A549 (cell line): ENCODE measurements around the gene KCNMA1.

Source experiments
- BHLHE40 ChIP-seq: IDR thresholded peaks from 2 replicates; pipeline ENCODE4 v1.6.1; 2012; ENCODE audit warnings: low read depth, low read length, inconsistent platforms
- CTCF ChIP-seq: fragments of >200 bp; sonication (Bioruptor Twin); formaldehyde crosslinking; IDR thresholded peaks from 3 replicates; pipeline ENCODE4 v1.5.1; 2016
- FOSL2 ChIP-seq, 2 experiments: fragments of 450-650 bp in 1 of 2; fragments of >200 bp in 1 of 2; sonication (Bioruptor Twin) in 1 of 2; formaldehyde crosslinking; IDR thresholded peaks; 2 replicates each; pipeline versions ENCODE4 v1.5.0 to v1.6.1; 2016 to 2020; ENCODE audit warnings: mild to moderate bottlenecking in 1 of 2, moderate library complexity in 1 of 2
- HOXA7 ChIP-seq: fragments of 250-450 bp; sonication (Bioruptor Pico); IDR thresholded peaks from 2 replicates; pipeline ENCODE4 v1.5.0; 2020; ENCODE audit warnings: mild to moderate bottlenecking, moderate library complexity
- JUNB ChIP-seq: fragments of >200 bp; sonication (Bioruptor Twin); formaldehyde crosslinking; IDR thresholded peaks from 2 replicates; pipeline ENCODE4 v1.6.1; 2016
- POLR2A ChIP-seq: IDR thresholded peaks from 2 replicates; pipeline ENCODE4 v1.6.1; 2012; ENCODE audit warnings: mild to moderate bottlenecking, low read length

DNA sequence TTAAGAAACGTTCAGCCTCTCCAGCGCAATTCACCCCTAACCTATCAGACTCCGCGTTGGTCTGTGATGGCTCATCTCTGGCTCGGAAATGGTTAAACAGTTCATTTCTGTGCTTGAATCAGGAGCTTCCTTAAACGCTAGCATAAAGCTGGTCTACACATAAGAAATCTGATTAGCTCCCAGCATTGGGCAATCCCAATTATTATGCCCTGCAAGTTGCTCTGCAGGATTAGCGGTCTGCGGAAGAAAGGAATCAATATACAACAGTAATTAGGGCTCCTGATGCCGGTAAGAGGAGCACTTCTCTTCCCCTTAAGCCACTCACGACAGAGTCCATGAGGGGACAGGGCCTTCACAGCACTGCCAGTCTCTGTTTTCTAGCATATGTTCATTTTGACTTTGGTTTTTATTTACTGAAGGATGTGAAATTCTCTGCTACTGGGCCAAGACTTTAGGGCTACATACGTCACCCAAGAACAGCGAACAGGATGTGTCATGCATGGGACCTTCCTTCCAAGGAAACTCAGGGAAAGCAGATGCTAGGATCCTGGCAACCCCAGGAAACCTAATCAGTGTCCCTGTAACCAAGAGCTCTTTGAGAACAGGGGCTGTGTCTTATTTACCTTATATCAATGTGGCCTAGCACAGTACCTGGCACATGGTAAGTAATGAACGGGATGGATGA, 324.4 kb downstream of the KCNMA1 start:
- no peak for TF ChIP-seq CTCF
- no peak for TF ChIP-seq POLR2A
- TF ChIP-seq JUNB, result no peak
- no peak for TF ChIP-seq HOXA7
- TF ChIP-seq BHLHE40, result no peak
- TF ChIP-seq FOSL2 (IDR thresholded peaks at IDR 0.05), result no peak
- no peak for TF ChIP-seq FOSL2 (CRISPR knock-in tag; IDR thresholded peaks at IDR 0.05)
